Suprapubic skin (tissue), 4 donors: Measurements from ENCODE around the gene SPOPL.

Experiments used
- CTCF ChIP-seq, 2 donors: fragments of 200-600 bp in 1 of 2; fragments of 450-650 bp in 1 of 2; sonication (generic) in 1 of 2; IDR thresholded peaks; one replicate each; pipeline ENCODE4 v1.5.1; 2016 to 2019; ENCODE audit warnings: antibody characterized with exemption in 2 of 2, mild to moderate bottlenecking in 1 of 2, moderate library complexity in 1 of 2
- EP300 ChIP-seq: sonication (generic); formaldehyde crosslinking; IDR thresholded peaks from one replicate; pipeline ENCODE4 v1.6.1; 2017; ENCODE audit warnings: antibody characterized with exemption
- POLR2A ChIP-seq, 2 donors: fragments of 450-650 bp; IDR thresholded peaks; one replicate each; pipeline ENCODE4 v1.6.1; 2017; ENCODE audit warnings: antibody characterized with exemption in 2 of 2, mild to moderate bottlenecking in 2 of 2, moderate library complexity in 2 of 2
- POLR2AphosphoS5 ChIP-seq, 3 donors: sonication (generic); formaldehyde crosslinking; IDR thresholded peaks; one replicate each; pipeline ENCODE4 v1.6.1; 2017; ENCODE audit warnings: antibody characterized with exemption in 3 of 3

GRCh38 chr2:138518860-138519259 is 17.3 kb downstream of the SPOPL start:
- TF ChIP-seq CTCF (IDR thresholded peaks at IDR 0.05) = no peak
- no peak for TF ChIP-seq EP300
- no peak for TF ChIP-seq POLR2AphosphoS5 (IDR thresholded peaks at IDR 0.05)
- TF ChIP-seq POLR2A (IDR thresholded peaks at IDR 0.05) = no peak
